NCI-H2196 (cell line): ENCODE measurements around the gene SPATA33.

Experiments
- DNase-seq: peaks from one replicate; lab custom pipeline; 2025; ENCODE audit not compliant: unreplicated experiment; lab: John Stamatoyannopoulos, UW

Gene SPATA33

DNA sequence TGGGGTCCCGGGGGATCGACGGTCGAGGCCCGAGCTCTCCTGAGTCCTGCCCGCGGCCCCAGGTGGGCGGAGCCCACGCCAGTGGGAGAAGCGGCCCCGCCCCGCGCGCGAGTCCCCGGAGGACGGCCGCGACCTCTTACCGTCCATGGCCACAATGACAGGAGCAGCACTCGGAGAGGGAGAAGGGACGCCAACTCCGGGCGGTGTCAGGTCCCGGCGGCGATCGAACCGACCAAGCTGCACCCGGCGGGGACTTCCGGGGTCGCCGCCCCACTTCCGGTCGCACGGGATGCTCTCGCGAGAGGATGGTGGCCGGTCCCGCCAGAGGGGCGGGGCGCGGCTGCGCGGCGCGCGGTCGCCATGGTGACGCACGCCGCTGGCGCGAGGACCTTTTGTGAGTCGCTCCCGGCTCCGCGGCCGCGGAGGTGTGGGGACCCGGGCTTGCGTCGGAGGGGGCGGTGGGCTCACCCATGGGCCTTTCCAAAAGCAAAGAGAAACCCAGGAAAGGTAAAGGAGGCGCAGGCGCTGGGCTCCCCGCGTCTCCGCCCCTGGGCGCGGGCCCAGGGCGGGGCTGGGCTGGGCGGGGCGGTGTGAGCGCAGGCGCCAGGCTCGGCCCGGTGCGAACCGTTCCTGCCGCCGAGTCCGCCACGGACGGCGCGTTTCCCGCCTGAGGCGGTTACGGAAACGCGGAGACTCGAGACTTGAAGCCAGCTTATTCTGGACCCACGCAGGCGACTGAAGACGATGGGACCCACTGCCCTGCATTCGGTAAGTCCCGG lies at the start of gene SPATA33, which contains the start of gene CHMP1A:
Gene SPATA33 (plus strand): TSS at position 395 of the 779 bp plus-strand sequence. CDS start 76 bp downstream, at position 471.
Gene CHMP1A (minus strand): TSS at position 267 of the 779 bp plus-strand sequence. CDS start 120 bp downstream, at position 147.
- DNase-seq, result peak; percentile 76

DNA sequence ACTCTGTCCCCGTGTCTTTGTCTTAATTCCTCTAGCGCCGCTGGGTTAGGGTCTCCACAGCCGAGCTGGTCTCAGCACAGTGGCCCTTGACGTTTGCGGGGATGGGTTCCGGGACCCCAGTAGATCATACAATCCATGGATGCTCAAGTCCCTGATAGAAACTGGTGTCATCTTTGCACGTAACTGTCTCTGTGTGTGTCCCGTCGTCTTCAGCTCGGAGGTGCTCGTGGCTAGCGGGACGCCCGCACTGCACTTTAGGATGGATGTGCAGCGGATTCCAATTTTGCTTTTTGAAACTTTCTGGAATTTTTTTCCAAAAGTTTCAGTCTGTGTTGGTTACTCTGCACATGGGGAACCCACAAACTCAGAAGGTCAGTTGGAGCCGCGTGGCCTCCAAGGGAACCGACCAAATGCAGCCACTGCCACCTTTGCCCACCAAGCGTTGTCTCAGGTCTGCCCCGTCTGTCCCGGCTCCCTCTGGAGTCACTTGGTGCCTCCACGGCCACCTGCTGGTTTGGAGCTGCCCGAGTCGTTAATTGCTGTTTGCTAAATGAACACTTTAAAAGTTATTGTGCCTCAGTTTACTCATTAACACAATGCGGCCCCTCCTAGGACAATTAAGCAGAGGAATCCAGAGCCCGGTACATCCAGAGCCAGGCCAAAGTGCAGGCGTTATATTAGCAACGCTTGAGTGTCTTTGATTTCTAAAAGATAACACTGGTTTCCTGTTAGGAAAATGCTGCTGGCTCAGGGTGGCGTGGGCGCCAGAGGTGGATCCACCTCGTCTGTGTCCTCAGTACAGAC lies 49.5 kb upstream of the SPATA33 start:
- DNase-seq, result no peak

DNA sequence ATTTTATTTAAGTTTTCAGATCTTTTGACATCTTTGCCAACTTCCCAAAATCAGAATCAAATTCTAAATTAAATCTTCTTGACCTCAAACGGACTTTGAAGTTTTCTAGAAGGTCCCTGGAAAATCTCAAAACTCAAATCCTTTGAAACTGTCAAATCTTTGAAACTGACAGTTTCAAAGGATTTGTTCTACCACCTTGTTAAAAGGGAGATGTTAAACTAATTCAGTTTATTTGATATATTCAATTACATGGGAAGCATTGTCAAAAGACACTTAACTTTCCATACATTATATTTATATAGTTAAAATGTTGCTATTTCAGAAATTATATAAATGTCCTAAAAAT lies 47.6 kb upstream of the SPATA33 start:
- no peak for DNase-seq

DNA sequence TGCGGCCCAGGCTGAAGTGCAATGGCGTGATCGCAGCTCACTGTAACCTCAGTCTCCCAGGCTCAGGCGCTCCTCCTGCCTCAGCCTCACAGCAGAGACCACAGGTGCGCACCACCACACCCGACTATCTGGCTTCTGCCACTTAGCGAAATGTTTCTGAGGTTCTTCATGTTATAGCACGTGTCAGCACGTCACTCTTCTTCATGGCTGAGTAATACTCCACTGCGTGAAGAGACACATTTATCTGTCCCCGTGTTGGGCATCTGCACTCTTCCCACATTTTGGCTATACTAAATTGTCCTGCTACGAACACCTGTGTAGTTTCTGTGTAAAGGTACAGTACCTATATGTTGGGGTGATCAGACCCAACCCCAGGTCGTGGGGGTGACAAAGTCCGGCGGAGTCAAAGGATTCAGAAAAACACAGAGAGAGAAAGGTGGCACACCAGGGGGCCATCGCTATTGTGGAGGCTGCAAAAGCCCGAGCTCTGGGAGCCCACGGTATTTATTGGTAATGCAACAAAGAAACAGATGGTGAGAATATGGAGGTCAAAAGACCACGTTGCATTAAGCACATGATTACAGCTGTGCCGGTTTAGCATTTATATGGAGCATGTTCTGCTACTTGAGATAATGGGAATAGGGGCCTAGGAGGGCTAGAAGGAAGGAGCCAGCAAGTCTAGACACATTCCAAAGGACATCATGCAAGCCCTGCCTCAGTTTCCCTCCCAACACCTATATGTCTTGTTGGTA lies 45.0 kb upstream of the SPATA33 start:
- no peak for DNase-seq

DNA sequence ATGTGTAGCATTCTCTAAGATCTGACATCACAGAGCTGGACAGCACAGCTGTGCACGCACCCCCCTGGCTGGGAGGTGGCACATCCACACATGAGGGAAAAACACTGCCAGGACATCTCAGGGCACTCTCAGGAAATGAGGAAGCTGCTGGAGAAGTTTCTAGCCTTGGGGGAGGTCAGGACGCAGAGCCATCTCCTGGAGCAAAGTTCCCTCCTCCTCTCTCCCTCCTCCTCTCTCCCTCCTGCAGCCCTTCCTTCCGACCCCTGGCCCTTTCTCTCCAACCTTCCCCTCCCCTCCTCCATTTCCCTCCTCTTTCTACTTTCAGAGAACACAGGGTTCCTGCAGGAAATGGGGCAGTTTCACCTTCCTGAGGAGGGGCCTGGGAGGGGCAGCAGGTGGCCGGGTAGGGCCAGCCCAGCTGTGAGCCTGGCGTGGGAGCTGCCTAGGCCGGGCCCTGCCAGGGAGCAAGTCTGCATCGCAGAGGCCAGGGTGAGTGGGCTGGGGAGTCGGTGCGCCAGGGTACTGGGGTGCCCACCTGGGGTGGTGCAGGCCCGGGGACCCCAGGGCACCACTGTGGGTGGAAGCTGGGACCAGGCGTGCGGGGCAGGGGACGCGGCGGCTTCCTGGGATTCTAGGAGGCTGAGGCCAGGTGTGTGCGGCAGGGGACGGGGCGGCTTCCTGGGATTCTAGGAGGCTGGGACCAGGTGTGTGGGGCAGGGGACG lies 44.2 kb upstream of the SPATA33 start, which contains the start of gene DPEP1:
Gene DPEP1 (plus strand): TSS at position 412 of the 723 bp plus-strand sequence. CDS start 16,769 bp downstream, outside the sequence.
- no peak for DNase-seq

DNA sequence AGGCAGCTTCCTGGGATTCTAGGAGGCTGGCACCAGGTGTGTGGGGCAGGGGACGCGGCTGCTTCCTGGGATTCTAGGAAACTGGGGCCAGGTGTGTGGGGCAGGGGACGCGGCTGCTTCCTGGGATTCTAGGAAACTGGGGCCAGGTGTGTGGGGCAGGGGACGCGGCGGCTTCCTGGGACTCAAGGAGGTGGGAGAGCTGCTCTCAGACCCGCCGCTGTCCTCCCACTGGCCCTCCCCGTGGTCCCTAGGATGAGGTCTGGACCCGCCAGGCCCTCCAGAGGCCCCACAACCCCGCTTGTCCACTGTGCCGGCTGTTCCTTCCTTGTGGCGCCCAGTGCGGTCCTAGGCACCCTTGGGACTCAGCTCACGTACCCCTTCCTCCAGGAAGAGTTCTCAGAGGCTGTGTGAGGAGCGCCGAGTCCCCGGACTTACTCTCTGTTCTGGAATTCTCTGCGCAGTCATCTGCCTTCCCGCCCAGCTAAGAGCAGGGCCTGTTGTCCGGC lies 43.6 kb upstream of the SPATA33 start:
- DNase-seq, result no peak

DNA sequence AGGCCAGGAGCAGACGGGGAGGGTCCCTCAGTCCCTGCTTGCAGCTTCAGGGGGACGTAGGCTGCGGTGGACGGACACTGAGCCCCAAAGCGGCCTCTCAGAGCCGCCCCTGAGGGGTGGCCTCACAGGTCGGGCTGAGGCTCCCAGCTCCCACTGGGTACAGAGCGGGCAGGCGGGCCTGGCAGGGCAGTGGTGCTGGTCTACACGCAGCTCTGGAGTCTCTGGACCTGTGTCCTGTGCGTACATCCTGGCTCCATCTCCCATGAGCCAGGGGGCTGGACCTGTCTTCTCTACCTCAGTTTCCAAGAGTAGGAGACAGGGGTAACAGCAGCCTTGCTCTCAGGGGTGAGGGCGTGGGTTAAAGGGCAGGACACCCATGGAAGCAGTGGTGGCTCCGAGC lies 42.5 kb upstream of the SPATA33 start:
- DNase-seq, result no peak

DNA sequence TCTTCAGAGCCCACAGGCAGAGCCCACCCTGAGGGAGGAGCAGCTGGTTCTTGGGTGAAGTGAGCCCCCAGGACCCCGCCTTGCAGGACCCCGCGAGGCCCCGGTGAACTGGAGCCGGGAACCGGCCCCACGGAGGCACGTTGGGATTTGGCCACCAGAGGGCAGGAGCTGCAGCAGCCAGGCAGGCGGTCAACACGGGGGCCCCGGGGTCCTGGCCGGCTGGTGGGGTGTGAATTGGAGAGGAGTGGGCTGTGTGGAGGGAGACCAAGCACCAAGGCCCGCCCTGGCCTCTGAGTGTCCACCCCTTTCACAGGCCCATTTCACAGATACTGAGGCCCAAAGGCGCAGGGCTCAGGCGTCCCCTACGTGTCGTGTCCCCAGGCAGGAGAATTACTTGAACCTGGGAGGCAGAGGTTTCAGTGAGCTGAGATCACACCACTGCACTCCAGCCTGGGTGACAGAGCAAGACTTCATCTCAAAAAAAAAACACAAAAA lies 42.0 kb upstream of the SPATA33 start:
- no peak for DNase-seq

DNA sequence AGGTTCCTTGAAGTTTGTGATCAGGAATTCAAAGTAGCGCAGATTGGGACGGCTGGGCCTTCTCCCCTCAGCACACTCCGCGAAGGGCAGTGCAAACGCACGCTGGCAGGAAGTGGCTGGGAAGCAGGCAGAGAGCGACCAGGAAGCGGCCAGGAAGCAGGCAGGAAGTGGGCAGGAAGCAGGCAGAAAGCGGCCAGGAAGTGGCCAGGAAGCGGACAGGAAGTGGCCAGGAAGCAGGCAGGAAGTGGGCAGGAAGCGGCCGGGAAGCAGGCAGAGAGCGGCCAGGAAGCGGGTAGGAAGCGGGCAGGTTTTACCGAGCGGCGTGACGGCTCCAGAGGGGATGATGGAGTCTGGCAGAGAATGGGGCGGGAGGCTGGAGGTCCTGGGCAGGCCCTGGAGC lies 41.0 kb upstream of the SPATA33 start:
- no peak for DNase-seq

DNA sequence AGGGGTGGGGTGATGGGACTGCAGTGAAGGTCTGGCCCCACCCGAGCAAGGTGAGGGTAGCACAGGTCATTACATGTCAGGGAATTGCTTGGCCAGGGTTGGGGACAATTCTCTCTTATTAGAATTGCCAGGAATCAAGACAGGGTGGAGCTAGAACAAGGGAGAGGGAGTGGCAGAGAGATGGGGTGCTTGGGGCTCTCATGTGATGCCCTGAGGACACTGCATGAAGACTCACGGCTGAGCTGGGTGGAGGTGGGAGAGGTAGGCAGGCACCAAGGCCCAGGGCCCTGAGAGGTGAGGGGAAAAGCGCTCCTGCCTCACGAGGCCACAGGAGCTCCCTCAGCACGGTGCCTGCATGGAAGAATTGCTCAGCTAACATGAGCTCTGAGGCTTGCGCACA lies 40.6 kb upstream of the SPATA33 start:
- no peak for DNase-seq

DNA sequence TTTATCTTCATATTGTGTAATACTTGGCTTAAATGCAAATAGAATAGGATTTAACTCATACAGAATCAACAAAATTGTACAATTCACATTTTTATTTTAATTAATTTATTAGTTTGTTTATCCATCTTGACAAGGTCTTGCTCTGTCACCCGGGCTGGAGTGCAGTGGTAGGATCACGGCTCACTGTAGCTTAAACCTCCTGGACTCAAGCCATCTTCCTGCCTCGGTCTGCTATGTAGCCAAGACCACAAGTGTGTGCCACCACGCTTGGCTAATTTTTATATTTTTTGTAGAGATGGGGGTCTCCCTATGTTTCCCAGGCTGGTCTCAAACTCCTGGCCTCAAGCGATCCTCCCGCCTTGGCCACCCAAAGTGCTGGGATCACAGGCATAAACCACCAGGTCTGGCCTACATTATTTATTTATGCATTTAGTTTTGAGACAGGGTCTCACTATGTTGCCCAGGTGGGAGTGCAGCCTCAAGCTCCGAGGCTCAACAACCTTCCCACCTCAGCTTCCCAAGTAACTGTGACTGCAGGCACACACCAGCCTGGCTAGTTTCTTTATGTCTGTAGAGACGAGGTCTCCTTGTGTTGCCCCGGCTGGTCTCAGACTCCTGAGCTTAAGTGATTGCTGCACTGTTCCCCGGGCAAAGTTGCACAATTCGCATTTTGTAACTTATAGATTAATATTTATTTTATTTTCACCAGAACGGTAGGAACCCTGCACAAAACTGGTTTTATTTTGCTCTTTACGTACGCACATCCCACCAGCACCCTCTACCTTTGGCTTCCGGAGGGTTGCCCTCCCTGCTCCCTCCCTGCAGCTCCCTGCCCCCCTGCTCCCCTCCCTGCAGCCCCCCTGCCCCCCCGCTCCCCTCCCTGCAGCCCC lies 39.3 kb upstream of the SPATA33 start:
- no peak for DNase-seq

DNA sequence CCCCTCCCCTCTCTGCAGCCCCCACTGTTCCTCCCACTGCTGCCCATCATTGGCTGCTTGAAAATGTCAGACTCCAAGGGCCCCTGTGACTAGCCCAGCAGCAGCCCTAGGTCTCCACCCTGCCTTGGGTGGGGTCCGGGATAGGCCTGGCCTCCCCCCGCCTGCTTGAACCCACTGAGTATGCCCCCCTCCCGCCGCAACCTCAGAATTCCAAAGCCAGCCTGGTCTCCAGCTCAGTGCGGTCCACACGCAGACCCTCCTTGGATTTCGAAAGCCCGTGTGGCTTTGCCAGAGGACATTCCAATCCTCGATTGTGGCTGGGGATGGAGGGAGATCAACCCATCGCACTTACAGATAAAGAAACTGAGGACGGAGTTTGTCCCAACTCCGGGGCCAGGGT lies 37.8 kb upstream of the SPATA33 start:
- no peak for DNase-seq

DNA sequence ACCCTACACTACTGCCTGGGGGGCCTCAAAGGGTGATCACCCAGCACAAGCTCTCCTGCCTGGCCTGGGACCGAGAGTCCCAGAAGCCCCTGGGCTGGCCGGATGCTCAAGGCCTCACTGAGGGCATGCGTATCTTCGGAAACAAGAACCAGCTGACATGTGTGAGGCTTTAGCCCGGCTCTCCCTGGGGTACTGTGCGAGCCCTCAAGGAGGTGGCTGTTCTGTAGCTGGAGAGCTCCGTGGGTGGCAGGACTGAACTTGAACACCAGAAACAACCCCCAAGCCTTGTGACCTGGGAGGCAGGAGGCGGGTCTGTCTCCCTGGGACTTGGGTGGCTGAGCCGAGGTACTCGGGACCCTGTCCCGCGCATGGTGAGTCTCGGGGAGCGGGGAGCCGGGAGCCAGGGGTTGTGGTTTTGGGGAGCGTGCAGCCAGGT lies 37.2 kb upstream of the SPATA33 start:
- no peak for DNase-seq

DNA sequence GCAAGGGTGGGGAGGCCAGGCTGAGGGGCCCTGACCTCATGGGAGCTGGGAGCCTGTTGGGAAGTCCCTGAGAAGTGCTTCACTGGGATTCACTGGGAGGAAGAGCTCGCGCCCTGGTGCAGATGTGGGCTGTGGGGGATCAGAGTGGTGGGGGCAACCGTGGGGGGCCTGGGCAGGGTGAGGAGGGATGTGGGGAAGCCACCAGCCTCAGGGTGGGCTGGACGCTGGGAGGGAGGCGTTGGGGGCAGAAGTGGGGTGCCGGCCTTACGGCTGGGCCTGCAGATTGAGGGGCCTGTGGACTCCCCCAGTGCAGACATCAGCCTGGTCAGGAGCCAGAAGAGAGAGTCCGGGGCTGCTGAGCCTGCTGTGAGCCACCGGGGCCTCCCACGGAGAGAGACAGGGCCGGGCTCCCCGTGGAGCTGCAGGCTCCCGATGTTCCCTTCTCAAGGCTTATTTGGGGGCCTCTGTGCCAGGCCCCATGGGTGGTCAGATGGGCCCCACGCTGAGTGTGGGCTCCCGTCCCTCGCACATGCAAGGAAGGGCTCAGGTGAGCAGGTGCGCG lies 36.4 kb upstream of the SPATA33 start:
- DNase-seq, result no peak

DNA sequence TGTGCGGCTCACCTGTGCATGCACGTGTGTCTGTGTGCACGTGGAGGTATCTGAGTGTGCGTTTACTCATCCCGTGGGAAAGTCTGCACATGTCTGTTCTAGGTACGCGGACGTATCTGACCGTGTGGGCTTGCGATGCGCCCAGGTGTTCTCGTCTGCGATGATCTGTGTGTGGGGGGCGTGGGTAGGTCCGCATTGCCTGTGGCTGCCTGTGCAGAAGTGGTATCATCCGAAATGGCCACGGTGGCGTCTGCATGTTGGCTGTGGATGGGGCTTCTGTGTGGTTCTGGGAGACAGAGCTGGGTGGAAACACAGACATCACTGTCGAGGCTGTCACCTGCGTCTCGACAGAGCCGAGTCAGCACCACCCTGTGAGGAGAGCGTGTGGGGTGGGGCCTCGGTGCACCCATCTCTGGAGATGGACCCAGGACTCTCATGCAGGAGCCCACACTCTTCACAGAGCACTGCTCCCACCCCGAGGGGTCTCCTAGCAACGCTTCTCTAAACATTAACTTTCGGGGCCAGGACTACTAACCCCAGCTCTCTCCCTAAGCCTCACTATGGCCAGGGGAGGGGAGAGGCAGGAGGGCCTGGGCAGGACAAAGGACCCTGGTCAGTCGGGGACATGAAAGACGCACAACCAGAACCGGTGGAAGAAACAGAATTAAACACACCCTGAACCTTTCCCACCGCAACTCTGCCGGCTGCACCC lies 35.8 kb upstream of the SPATA33 start:
- DNase-seq, result no peak

DNA sequence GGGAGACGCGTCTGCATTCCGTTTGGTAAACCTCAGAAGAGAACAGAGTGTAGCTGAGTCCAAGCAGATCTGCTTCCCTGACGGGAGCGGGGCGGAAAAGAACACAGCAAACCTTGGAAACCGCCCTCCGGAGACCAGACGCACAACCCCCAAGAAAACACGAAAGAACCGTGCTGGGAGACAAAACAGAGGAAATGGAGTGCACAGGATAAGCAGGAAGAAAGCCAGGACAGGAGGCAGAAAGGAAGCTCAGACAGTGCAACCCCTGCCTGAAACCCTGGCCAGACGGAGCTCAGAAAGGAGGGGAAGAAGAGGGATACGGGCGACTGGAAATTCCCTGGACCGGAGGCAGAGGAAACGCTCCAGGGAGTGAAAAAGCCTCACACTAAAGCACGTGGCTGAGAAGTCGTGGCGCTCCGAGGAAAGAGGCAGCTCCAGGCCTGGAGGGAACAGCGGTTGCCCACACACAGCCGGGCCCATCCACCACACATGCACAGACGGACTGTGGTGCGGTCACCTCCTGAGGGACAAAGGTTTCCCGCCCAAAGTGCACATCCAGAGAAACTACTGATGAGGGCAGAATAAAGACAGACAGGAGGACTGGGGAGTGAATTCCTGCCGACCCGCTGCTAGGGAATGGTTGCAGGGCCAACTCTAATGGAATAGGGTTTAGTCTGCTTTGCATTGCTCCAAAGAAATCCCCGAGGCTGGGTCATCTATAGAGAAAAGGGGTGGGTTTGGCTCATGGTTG lies 34.0 kb upstream of the SPATA33 start:
- no peak for DNase-seq
